ENCODE data around the gene FUZ.

The FUZ gene

DNA sequence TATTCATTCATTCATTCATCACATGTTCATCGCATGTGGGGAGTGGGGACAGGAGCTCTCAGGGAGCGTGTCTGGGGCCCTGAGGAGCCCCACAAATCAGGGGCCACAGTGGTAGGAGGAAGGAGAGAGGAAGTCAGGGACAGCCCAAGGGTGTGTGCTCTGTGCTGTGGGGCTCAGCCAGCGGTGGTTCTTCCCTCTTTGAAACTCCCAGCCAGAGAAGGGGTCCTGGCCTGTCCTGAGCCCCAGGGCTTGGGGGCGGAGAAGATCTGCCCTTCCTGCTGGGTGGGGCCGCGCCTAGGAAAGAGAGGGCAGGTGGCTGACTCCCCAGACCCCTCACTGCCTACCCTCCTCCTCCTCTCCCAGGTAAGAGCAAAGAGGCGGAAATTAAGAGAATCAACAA is 31.7 kb downstream of the FUZ start:
- TF ChIP-seq Cebpa-rat (IDR thresholded peaks at IDR 0.05) = no peak
- H3K4me2 ChIP-seq = peak overlapping the region in 4 of 11 experiments; percentile 57 to 84 (median 80); a peak in 6 of 22 replicates
- no peak overlapping the region for H3K4me3 ChIP-seq
- H3K27ac ChIP-seq = peak overlapping the region in 6 of 11 experiments; percentile 3 to 72 (median 48); a peak in 10 of 22 replicates
- peaks cover 5 to 44% (median 33%) of the 10 kb centered on the region in 11 experiments; a peak in 17 of 22 replicates for H4K20me1 ChIP-seq
- peak overlapping the region in 4 of 11 experiments; percentile 38 to 65 (median 48); a peak in 6 of 22 replicates for H3K9ac ChIP-seq
- no peaks in the 10 kb centered on the region for H3K27me3 ChIP-seq
- H3K9me3 ChIP-seq (replicated peaks in 1 of 11) = peaks cover 0 to 10% (median 0%) of the 10 kb centered on the region in 11 experiments; a peak in 2 of 22 replicates
- H3K4me1 ChIP-seq = peaks cover 8 to 44% (median 19%) of the 10 kb centered on the region in 10 experiments; a peak in 18 of 20 replicates
- H3K36me3 ChIP-seq = peaks cover 43 to 65% (median 47%) of the 10 kb centered on the region in 11 experiments

GRCh38 chr19:49780861-49781260 is 32.2 kb downstream of the FUZ start:
- Histone ChIP-seq H3K4me2 (peak overlapping the region in 5 of 11 experiments; percentile 57 to 84 (median 79); a peak in 10 of 22 replicates), H3K9ac (peak overlapping the region in 4 of 11 experiments; percentile 38 to 65 (median 48); a peak in 6 of 22 replicates), H4K20me1 (peaks cover 9 to 48% (median 33%) of the 10 kb centered on the region in 11 experiments; a peak in 17 of 22 replicates), H3K4me1 (peaks cover 8 to 44% (median 19%) of the 10 kb centered on the region in 10 experiments; a peak in 18 of 20 replicates), H3K4me3 (no peak overlapping the region), H3K27ac (peak overlapping the region in 7 of 11 experiments; percentile 3 to 72 (median 46); a peak in 10 of 22 replicates), H3K36me3 (peaks cover 43 to 65% (median 47%) of the 10 kb centered on the region in 11 experiments), H3K27me3 (no peaks in the 10 kb centered on the region), H3K9me3 (replicated peaks in 1 of 11) (peaks cover 0 to 10% (median 0%) of the 10 kb centered on the region in 11 experiments; a peak in 2 of 22 replicates)
- no peak for TF ChIP-seq Cebpa-rat (IDR thresholded peaks at IDR 0.05)

DNA sequence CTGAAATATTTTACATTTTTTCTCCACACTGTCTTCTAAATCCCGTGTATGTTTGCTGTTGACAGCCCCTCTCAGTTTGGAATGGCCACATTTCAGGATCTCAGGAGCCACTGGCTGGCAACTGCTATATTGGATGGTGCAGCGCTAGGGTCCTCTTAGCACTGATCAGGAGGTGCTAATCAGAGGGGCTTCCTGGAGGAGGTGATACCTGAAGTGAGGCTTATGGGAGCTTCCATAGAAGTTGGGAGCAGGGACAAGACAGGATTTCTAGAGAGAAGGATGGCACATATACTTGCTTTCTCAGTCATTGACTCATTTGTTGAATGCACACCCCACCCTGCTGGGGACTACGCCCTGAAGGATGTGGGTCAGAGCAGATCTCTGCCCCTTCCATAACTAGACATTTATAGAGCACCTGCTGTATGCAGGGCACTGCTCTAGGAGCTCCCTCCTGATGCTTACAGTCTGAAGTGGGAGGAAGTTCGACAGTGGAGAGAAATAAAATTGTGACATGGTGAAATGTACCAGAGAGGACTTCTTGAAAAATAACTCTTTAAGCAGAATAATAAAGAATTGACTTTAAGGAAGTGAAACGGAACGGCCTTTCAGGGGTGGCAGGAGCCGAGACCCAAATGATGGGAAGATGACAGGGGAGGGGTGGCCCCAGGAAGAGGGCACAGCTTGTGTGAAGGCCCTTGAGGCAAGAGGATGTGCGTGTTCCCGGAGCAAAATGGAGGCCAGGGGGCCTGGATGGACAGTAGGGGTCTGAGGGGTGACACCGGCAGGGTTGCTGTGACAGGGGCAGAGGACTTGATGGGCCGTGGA is 33.1 kb downstream of the FUZ start:
- H3K27ac ChIP-seq = peak overlapping the region in 8 of 11 experiments; percentile 3 to 72 (median 40); a peak in 11 of 22 replicates
- H3K27me3 ChIP-seq = no peaks in the 10 kb centered on the region
- H3K4me2 ChIP-seq = peak overlapping the region in 7 of 11 experiments; percentile 4 to 84 (median 62); a peak in 14 of 22 replicates
- H3K4me1 ChIP-seq = peaks cover 8 to 44% (median 20%) of the 10 kb centered on the region in 10 experiments; a peak in 18 of 20 replicates
- peak overlapping the region in 6 of 11 experiments; percentile 9 to 52 (median 25); a peak in 6 of 22 replicates for H3K9ac ChIP-seq
- H3K36me3 ChIP-seq = peaks cover 36 to 63% (median 46%) of the 10 kb centered on the region in 11 experiments
- H3K4me3 ChIP-seq = no peak overlapping the region
- TF ChIP-seq Cebpa-rat (IDR thresholded peaks at IDR 0.05) = no peak
- peaks cover 9 to 54% (median 42%) of the 10 kb centered on the region in 11 experiments; a peak in 18 of 22 replicates for H4K20me1 ChIP-seq
- H3K9me3 ChIP-seq (replicated peaks in 1 of 11) = peaks cover 0 to 10% (median 0%) of the 10 kb centered on the region in 11 experiments; a peak in 2 of 22 replicates

- no peak overlapping the region for H3K9ac ChIP-seq
- H3K4me3 ChIP-seq = no peak overlapping the region
- no peak overlapping the region for H3K27ac ChIP-seq
- H3K4me1 ChIP-seq = peaks cover 8 to 39% (median 19%) of the 10 kb centered on the region in 10 experiments; a peak in 18 of 20 replicates
- peaks cover 13 to 59% (median 36%) of the 10 kb centered on the region in 11 experiments; a peak in 18 of 22 replicates for H3K36me3 ChIP-seq
- H3K4me2 ChIP-seq = no peak overlapping the region
- H4K20me1 ChIP-seq = peaks cover 21 to 86% (median 65%) of the 10 kb centered on the region in 11 experiments; a peak in 18 of 22 replicates
- H3K27me3 ChIP-seq = no peaks in the 10 kb centered on the region
- no peaks in the 10 kb centered on the region for H3K9me3 ChIP-seq (replicated peaks in 1 of 11)
- no peak for TF ChIP-seq Cebpa-rat (IDR thresholded peaks at IDR 0.05)
These were observed 36.7 kb downstream of the FUZ start for GRCh38 chr19:49776371-49776764.

DNA sequence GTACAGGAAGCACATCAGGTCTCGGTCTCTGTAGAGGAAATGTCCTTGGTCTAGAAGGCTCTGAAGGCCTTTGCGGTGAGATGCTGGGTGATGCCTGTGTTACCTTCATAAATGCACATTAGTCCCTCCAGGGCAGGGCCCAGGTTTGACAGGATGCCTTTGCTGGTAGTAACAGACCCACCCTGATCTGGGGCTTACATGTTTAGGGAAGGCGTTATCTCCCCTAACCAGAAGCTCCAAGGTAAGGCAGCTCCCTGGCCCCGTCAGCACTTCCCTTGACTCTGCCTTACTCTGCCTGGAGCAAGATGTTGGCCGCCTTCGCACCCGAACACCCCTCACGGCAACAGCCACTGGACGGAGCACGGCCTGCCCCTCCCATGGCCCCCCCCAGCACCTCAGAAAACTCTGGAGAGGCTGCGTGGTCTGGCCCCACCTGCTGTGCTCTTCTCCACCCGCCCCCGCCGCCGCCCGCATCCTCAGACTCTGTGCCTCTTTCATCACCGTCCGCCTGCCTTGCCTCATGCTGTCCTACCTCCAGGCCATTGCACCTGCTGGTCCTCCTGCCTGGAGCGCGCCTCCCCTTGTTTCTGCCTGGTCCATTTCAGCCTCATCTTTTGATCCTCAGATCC is 37.2 kb downstream of the FUZ start:
- Histone ChIP-seq H3K27me3 (no peaks in the 10 kb centered on the region), H3K9me3 (replicated peaks in 1 of 11) (no peaks in the 10 kb centered on the region), H3K27ac (no peak overlapping the region), H3K36me3 (peaks cover 16 to 57% (median 37%) of the 10 kb centered on the region in 11 experiments; a peak in 18 of 22 replicates), H4K20me1 (peaks cover 21 to 89% (median 63%) of the 10 kb centered on the region in 11 experiments; a peak in 18 of 22 replicates), H3K9ac (0 out of 22 replicates have a peak overlapping the region, but pooled peaks of 2 of the 11 experiments have one; percentile 3 to 15), H3K4me2 (no peak overlapping the region), H3K4me3 (no peak overlapping the region), H3K4me1 (peaks cover 8 to 34% (median 16%) of the 10 kb centered on the region in 10 experiments; a peak in 18 of 20 replicates)
- no peak for TF ChIP-seq Cebpa-rat (IDR thresholded peaks at IDR 0.05)

GRCh38 chr19:49774969-49775368 is 38.1 kb downstream of the FUZ start:
- peaks cover 19 to 60% (median 45%) of the 10 kb centered on the region in 11 experiments; a peak in 18 of 22 replicates for H3K36me3 ChIP-seq
- H3K9me3 ChIP-seq (replicated peaks in 1 of 11) = no peaks in the 10 kb centered on the region
- H3K9ac ChIP-seq = no peak overlapping the region
- no peak for TF ChIP-seq Cebpa-rat (IDR thresholded peaks at IDR 0.05)
- no peak overlapping the region for H3K27ac ChIP-seq
- peaks cover 21 to 89% (median 59%) of the 10 kb centered on the region in 11 experiments; a peak in 18 of 22 replicates for H4K20me1 ChIP-seq
- peaks cover 4 to 25% (median 8%) of the 10 kb centered on the region in 10 experiments; a peak in 18 of 20 replicates for H3K4me1 ChIP-seq
- H3K4me3 ChIP-seq = no peak overlapping the region
- no peak overlapping the region for H3K4me2 ChIP-seq
- H3K27me3 ChIP-seq = no peaks in the 10 kb centered on the region

DNA sequence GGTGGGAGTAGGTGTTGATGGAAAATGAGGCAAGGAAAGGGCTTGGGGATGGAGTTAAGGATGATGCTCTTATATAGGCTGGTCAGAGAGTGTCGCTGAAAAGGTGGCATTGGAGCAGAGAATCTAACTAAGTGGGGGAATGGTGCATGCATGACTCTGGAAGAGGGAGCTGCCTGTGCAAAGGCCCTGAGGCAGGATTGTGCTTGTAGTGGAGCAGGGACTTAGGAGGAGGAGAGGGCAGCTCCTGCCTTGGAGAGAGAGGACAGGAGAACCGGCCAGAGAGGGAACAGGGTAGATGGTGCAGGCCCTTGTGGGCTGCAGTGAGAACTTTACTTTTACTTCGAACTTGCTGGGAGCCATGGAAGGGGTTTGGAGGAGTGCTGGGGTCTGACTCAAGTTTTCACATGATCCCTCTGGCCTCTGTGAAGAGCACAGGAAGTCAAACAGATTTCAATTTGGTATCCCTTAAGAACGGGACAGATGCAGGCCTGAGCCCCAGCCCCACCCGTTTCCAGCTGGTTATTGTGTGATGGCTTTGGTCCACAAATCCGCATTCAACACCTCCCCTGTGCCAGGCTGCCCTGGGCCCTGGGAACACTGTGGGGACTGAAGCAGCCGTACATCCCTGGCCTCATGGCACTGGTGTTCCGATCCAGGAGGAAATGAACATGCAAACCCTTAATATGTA is 39.3 kb downstream of the FUZ start:
- H3K36me3 ChIP-seq = peaks cover 19 to 63% (median 45%) of the 10 kb centered on the region in 11 experiments; a peak in 18 of 22 replicates
- peak overlapping the region in 2 of 11 experiments; percentile 5 to 25; a peak in 3 of 22 replicates for H3K9ac ChIP-seq
- no peak overlapping the region for H3K4me3 ChIP-seq
- H3K27ac ChIP-seq = no peak overlapping the region; a peak in 1 of 22 replicates
- H3K27me3 ChIP-seq = no peaks in the 10 kb centered on the region
- peaks cover 0 to 24% (median 4%) of the 10 kb centered on the region in 10 experiments; a peak in 10 of 20 replicates for H3K4me1 ChIP-seq
- no peaks in the 10 kb centered on the region for H3K9me3 ChIP-seq (replicated peaks in 1 of 11)
- H3K4me2 ChIP-seq = no peak overlapping the region
- no peak for TF ChIP-seq Cebpa-rat (IDR thresholded peaks at IDR 0.05)
- H4K20me1 ChIP-seq = peaks cover 21 to 89% (median 60%) of the 10 kb centered on the region in 11 experiments; a peak in 18 of 22 replicates

All from BLaER1 treated with 17β-estradiol and CSF1 and Interleukin-3, amounts not matched to agents 10 nM and 100 nM (cell line).